NCI-H226 (cell line): Measurements from ENCODE around the gene GALNT6.
A peak's percentile ranks its signal among the peaks of the same experiment; 100 is the strongest.

Experiments
- DNase-seq: peaks from one replicate; pipeline ENCODE4 v3.0.0-alpha.2; 2015

GALNT6 gene

DNA sequence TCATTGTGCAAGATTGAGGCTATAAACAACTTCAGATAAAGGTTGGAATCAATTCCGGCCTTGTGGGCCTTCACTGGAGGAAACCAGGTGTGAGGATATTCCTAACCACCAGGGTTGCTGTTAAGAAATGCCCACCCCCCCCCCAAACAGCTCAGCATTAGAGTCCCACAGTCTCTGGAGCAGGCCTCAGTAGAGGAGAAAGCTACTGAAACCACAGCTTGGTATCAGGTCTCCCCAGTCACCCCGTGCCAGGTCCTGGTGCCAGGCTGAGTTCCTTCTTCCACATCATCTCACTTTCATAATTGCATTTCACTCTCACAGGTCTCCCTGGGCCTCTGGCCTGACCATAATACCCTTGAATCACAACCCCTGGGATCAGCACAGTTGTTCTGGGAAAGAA lies 12.5 kb downstream of the GALNT6 start:
- DNase-seq = no peak

DNA sequence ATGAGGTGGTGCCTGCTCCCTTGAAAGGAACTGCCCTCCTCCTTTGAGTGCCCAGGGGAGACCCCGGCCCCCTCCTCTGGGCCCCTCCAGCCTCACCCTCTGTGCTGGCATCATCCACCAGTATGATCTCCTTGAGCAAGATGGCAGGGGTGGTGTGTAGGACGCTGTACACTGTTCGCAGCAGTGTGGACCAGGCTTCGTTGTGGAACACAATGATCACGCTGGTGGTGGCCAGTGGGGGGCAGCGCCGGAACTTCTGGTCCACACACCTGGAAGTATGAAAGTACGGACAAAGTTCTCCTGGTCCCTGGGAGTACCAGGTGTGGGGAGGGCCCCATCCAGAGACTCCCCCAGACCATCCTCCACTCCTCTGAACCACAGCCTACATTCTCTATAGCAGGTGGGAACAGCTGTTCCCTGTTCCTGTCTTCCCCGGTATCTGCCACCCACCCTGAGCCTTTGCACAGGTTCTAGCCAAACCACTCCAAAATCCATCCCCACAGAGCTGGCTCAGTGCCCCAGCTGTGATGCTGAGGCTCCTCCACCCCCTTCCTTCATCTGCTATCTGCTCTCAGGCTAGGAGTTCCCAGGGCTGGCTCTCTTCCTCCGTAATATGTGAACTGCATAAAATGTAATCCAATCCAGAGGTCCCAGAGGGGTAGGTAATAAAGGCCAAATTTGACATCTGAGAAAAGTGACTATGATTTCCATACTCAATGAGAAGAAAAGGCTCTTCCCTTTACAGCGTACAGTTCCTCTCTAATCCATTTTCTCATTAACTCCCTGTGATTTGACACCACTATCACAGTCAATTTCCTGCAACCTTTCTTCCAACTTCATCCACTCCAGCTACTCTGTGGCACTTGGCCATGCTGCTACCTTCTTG lies 13.9 kb downstream of the GALNT6 start:
- no peak for DNase-seq

GRCh38 chr12:51374856-51375255 lies 16.4 kb downstream of the GALNT6 start:
- no peak for DNase-seq

DNA sequence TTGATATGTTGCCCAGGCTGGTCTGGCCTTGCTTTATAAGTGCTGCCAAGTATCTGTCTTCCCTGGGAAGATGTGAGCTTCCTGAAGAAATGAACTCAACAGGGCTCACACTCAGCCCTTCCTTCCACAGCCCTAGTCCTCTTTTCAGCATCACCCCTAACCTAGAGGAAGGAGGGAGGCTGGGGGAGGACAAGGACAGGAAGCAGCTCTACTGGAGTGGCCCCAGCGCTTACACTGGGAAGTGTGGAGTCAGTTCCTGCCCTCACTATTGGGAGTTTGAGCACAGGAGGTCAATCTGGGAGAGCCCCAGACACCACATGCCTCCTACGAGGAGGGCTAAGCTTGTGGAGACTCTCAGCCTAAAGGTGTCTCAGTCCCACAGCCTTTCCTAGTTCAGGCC lies 16.8 kb downstream of the GALNT6 start:
- DNase-seq = peak; percentile 43

- no peak for DNase-seq
These were observed 18.0 kb downstream of the GALNT6 start for GRCh38 chr12:51373187-51373586.

GRCh38 chr12:51372021-51372420 lies 19.2 kb downstream of the GALNT6 start:
- DNase-seq = peak; percentile 26

DNA sequence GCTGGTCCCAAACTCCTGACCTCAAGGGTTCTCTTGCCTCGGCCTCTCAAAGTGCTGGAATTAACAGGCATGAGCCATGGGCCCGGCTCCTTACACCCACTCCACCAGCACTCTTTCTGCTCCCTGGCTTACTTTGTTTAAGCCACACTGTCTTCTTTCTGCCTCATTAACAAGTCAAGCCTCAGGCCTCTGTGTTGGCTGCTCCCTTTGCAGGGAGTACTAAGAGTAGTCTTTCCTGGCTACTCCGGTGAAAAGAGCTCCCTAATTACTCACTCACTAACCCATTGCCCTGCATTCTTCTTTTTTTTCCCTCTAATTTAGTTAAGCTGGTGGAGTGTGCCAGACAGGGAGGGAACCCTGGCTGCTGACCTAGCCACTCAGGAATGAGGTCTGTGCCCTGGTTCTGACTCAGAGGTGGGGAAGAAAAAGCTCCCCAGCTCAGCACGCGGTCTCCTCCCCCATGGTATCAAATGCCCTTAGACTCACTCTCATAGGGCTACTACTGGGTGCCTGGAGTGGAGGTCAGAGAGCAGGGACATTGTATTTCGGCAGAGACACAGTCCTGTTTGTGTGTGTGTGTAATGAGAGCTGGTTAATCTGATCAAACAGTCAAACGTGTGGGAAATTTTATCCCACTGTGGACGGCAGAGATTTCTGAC lies 19.8 kb downstream of the GALNT6 start:
- peak; percentile 99 for DNase-seq

DNA sequence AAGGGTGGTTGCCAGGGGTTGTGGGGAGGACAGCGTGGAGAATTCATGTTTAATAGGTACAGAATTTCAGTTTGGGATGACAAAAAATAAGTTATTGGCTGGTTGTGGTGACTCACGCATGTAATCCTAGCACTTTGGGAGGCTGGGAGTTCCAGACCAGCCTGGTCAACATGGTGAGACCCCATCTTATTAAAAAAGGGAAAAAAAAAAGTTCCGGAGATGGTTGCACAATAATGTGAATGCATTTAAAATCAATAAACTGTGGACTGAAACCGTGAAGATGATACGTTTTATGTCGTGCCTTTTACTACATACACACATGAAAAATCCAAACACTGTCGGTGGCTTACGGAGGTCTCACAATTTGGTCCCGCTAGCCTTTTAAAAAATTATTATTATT lies 20.5 kb downstream of the GALNT6 start:
- no peak for DNase-seq

- DNase-seq = no peak
These were observed 21.6 kb downstream of the GALNT6 start for GRCh38 chr12:51369581-51369980.

GRCh38 chr12:51368640-51369517 lies 22.3 kb downstream of the GALNT6 start:
- peak; percentile 96 for DNase-seq

DNA sequence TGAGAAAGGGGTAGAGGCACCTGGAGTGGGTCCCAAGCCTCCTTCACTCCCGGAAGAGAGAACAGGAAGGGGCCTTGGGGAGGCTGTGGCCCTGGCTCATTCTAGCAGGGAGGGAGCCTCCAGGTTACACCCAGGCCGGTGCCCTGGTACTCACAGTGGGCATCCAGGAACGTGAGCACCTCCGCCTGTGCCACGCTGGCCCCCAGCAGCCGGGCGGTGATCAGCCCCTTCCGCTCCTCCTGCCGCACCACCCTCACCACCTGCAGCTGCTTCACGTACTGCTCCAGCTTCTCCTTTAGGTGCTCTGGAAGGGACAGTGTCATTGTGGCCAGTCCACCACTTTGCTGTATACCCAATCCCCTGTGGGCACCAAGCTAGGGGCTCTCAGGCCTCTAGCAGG lies 25.9 kb downstream of the GALNT6 start:
- DNase-seq = no peak

- DNase-seq = no peak
These were observed 27.2 kb downstream of the GALNT6 start for GRCh38 chr12:51364001-51364400.

DNA sequence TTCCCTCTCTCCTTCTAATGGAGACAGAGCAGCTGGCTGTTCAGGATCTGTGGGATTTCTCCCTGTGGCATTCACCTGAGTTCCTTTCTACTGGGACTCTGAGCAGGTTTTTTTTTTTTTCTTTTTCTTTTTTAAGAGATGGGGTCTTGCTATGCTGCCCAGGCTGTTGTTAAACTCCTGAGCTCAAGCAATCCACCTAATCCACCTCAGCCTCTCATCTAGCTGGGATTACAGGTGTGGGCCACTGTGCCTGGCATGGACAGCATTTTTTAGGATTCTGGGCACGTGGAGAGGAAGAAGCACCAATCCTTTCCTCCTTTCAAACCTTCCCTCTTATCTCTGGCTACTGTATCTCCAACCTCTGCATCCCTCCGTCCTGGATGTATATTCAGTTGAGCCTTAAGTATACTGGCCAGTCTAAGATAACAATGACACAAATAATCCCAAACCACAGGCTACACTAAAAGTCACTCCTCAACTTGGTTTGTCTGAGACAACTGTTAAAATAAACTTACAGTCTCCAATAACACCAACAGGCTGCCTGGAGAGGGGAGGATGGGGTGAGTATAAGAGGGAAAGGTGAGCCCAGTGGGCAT lies 28.4 kb downstream of the GALNT6 start:
- DNase-seq = no peak

- no peak for DNase-seq
These were observed 28.9 kb downstream of the GALNT6 start for GRCh38 chr12:51362307-51362706.

DNA sequence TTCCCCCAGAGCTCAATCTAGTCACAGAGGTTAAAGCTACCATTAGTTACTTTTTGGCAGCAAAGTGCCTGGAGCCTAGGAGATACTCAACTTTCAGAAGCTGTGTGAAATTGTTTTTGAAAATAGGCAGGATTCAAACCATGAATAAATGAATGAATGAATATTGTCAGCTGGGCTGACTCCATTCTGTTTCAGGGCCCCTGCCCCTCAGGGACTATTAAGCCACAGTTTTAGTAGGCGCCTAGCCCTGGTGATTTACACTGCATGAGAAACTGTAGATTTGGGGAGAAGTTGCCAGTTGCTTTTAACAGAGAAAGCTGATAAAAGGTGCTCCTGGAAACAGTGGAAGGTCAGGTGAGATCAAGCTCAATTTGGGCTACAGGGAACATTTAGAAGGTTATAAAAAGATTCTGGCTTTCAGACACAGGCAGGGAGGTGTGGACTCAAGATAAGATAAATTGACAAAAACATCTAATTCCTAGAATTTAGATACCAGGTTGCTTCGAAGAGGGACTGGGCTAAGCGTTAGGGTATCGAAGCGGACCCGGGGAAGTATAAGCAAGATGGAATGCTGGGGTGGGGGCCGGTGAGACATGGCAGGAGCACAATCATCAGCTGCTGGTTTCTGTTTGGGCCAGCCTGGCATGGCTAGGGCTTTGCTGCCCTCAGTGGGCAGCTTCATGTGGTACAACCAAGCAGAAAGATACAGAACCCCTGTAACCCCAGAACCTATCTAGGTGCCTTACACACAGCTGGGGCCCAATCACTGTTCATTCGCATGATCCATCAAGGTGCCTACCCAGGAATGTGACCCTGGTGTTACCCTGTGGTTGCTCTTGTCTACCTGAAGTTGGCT lies 29.8 kb downstream of the GALNT6 start:
- no peak for DNase-seq

- DNase-seq = no peak
These were observed 30.9 kb downstream of the GALNT6 start for GRCh38 chr12:51360315-51360714.

DNA sequence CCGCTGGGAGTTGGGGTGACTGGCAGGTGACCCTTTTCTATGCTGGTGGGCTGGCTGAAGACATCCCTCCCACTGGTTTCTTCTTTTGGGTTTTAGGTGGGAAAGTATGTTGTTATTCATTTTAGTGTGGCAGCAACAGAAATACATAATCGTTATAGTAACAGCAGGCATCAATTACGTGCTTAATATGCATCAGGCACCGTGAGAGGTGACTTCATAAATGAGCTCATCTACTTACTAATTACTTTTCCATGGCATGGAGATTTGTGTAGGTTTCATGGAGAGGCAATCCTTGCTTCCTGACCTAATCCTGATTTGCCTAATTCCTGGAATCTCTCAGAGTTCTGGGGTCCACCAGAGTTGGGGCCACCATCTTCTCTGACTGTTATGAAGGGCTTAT lies 31.4 kb downstream of the GALNT6 start:
- DNase-seq = no peak

DNA sequence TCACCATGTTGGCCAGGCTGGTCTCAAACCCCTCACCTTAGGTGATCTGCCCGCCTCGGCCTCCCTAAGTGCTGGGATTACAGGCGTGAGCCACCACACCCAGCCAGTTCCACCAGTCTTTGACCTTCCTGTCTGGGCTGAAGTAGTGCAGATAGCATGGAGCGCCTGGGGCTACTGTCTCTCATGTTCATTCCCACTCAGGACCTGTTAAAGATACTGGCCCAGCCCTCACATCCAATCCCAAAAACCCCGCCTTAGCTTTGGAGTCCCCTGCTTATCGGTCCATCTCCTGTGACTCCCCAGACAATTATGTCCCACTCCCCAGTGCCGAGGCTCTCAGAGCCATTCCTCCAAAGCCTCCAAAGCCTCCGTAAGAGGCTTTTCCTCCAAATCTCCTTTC lies 32.7 kb downstream of the GALNT6 start:
- no peak for DNase-seq

DNA sequence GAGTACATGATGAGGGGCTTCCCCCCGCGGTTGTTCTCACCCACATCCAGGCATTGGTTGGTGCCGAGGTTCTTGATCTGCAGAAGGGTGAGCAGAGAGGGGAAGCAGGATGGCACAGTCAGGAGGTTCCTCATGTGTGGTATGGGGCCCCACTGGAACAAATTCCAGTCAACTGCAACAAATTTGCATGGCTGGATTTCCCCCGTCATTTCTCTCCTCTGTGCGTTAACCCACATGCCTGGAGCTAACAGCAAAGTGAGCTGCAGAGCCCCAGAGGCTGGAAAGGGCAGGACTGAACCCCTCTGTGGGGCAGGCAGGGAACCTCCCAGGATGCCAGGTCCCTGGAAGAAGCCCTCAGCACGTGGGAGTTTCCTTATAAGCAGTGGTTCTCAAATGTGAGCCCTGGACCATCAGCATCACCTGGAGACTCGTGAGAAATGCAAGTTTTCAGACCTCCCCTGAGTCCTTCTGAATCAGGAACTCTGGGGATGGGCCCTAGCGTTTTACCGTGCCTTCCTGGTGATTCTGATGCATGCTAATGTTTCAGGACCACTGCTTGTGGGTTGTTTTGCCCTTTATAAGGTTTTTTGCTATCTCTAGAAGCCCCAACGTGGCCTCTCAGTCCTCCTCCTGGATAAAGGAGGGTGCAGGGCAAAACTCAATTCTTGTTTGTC lies 33.7 kb downstream of the GALNT6 start:
- DNase-seq = no peak

- peak; percentile 45 for DNase-seq
These were observed 39.2 kb downstream of the GALNT6 start for GRCh38 chr12:51351913-51352532.

- peak; percentile 85 for DNase-seq
These were observed 42.2 kb downstream of the GALNT6 start for GRCh38 chr12:51349026-51349425.
